IMR-90 (cell line): Measurements from ENCODE around the gene TMEM127.

ENCODE experiments used
- BHLHE40 ChIP-seq: fragments of 150-350 bp; IDR thresholded peaks from 2 replicates; pipeline ENCODE4 v1.6.1; 2016; ENCODE audit warnings: mild to moderate bottlenecking, low read depth, low read length
- CHD1 ChIP-seq: IDR thresholded peaks from 2 replicates; pipeline ENCODE4 v1.6.1; 2012; ENCODE audit warnings: low read depth, low read length, improper control_type of control experiment
- CTCF ChIP-seq: conservative IDR thresholded peaks from 2 replicates; pipeline ENCODE4 v1.5.1; 2012; ENCODE audit warnings: mild to moderate bottlenecking, low read depth, low read length, improper control_type of control experiment
- FOS ChIP-seq: fragments of 150-350 bp; IDR thresholded peaks from 2 replicates; pipeline ENCODE4 v1.6.1; 2016; ENCODE audit warnings: low read depth, low read length
- MXI1 ChIP-seq: IDR thresholded peaks from 2 replicates; pipeline ENCODE4 v1.6.1; 2012; ENCODE audit warnings: low read depth, mild to moderate bottlenecking, low read length, moderate library complexity, borderline replicate concordance
- NFE2L2 ChIP-seq: fragments of 150-350 bp; IDR thresholded peaks from 2 replicates; pipeline ENCODE4 v1.6.1; 2016; ENCODE audit warnings: low read depth, mild to moderate bottlenecking, low read length
- POLR2A ChIP-seq: IDR thresholded peaks from 2 replicates; pipeline ENCODE4 v1.6.1; 2012; ENCODE audit warnings: mild to moderate bottlenecking, low read depth, low read length
- RCOR1 ChIP-seq: IDR thresholded peaks from 2 replicates; pipeline ENCODE4 v1.6.1; 2012; ENCODE audit warnings: mild to moderate bottlenecking, low read length, improper control_type of control experiment; ENCODE audit not compliant: insufficient replicate concordance
- SMC3 ChIP-seq: fragments of 150-350 bp; IDR thresholded peaks from 2 replicates; pipeline ENCODE4 v1.6.1; 2016; ENCODE audit warnings: low read depth, mild to moderate bottlenecking, antibody characterized with exemption, low read length, moderate library complexity
- USF2 ChIP-seq: fragments of 150-350 bp; IDR thresholded peaks from 2 replicates; pipeline ENCODE4 v1.6.1; 2017; ENCODE audit warnings: mild to moderate bottlenecking, antibody characterized with exemption, low read length, low read depth

- TF ChIP-seq POLR2A: 0 out of 2 replicates have a peak, but pooled peaks have one; percentile 8
- no peak for TF ChIP-seq RCOR1
- peak; percentile 35 for TF ChIP-seq CTCF
- no peak for TF ChIP-seq BHLHE40
- no peak for TF ChIP-seq CHD1
- TF ChIP-seq NFE2L2: no peak
- TF ChIP-seq USF2: peak; percentile 58; the same call in 1 of the 2 replicates
- TF ChIP-seq MXI1: no peak
- peak; percentile 86 for TF ChIP-seq FOS
- TF ChIP-seq SMC3: 0 out of 2 replicates have a peak, but pooled peaks have one; percentile 4
These were observed 5.2 kb downstream of the TMEM127 start for GRCh38 chr2:96260387-96261260.
